IMR-90 (cell line): ENCODE data around the gene SPESP1. TPM values are rescaled to one million over a fixed set of nuclear protein-coding genes. Genes with fewer than 3 reads are reported as not detected.

Experiments used
- ATAC-seq: fragments of 200-7000 bp; cut with Tn5 transposase; 2 replicates; pipeline ENCODE4 v1.9.1; 2020; ENCODE audit warnings: low read depth, mild to moderate bottlenecking, moderate library complexity
- BruUV-seq: library from RNA; stranded (reverse); fragments of 400-500 nt; replicated peaks from 2 replicates; lab custom pipeline; 2021; lab: Mats Ljungman, UMichigan
- CTCF ChIA-PET: fragments of 300-600 bp; formaldehyde crosslinking; extraction: SDS; loops from one replicate; lab custom pipeline; 2021; ENCODE audit warnings: antibody characterized with exemption; lab: Yijun Ruan, JAX
- POLR2A ChIA-PET: fragments of 300-600 bp; sonication (Branson Sonifier 250); formaldehyde crosslinking; loops from one replicate; lab custom pipeline; 2022; ENCODE audit warnings: antibody characterized with exemption; ENCODE audit not compliant: unreplicated experiment; lab: Charles Lee
- DNase-seq: peaks from one replicate; pipeline ENCODE4 v3.0.0; 2013
- H2AFZ ChIP-seq: replicated peaks from 2 replicates; pipeline ENCODE3; 2013; ENCODE audit warnings: low read length, mild to moderate bottlenecking; ENCODE audit not compliant: poor library complexity
- H2AK5ac ChIP-seq: 2 replicates; pipeline ENCODE4 v1.6.1; 2013; ENCODE audit warnings: low read depth, low read length, inconsistent platforms
- H2AK9ac ChIP-seq: replicated peaks from 2 replicates; pipeline ENCODE3; 2013; ENCODE audit warnings: mild to moderate bottlenecking, low read depth, low read length, moderate library complexity; ENCODE audit not compliant: poor library complexity
- H2BK120ac ChIP-seq: 2 replicates; pipeline ENCODE4 v1.6.1; 2013; ENCODE audit warnings: low read depth, low read length, inconsistent platforms
- H2BK15ac ChIP-seq: 3 replicates; pipeline ENCODE4 v1.6.1; 2013; ENCODE audit warnings: low read depth, low read length, inconsistent platforms
- H2BK20ac ChIP-seq: 2 replicates; pipeline ENCODE4 v1.6.1; 2013; ENCODE audit warnings: low read depth, mild to moderate bottlenecking, inconsistent platforms, low read length, moderate library complexity
- H2BK5ac ChIP-seq: 2 replicates; pipeline ENCODE4 v1.6.1; 2013; ENCODE audit warnings: mild to moderate bottlenecking, low read depth, low read length, inconsistent platforms; ENCODE audit not compliant: poor library complexity, severe bottlenecking
- H3K14ac ChIP-seq: replicated peaks from 2 replicates; pipeline ENCODE4 v1.6.1; 2013; ENCODE audit warnings: low read depth, low read length, inconsistent platforms
- H3K18ac ChIP-seq: 2 replicates; pipeline ENCODE4 v1.6.1; 2013; ENCODE audit warnings: low read depth, low read length, control low read depth
- H3K23ac ChIP-seq: 2 replicates; pipeline ENCODE4 v1.6.1; 2013; ENCODE audit warnings: low read depth, low read length, inconsistent platforms
- H3K27ac ChIP-seq: 2 replicates; pipeline ENCODE4 v1.5.1; 2013; ENCODE audit warnings: mild to moderate bottlenecking, control low read depth, low read length; ENCODE audit not compliant: insufficient read depth
- H3K27me3 ChIP-seq: 2 replicates; pipeline ENCODE4 v1.6.1; 2013; ENCODE audit warnings: low read length; ENCODE audit not compliant: control insufficient read depth, insufficient read depth
- H3K36me3 ChIP-seq: 2 replicates; pipeline ENCODE4 v1.6.1; 2013; ENCODE audit warnings: low read length, mixed read lengths; ENCODE audit not compliant: control insufficient read depth, insufficient read depth
- H3K4ac ChIP-seq: 2 replicates; pipeline ENCODE4 v1.6.1; 2013; ENCODE audit warnings: low read depth, low read length, inconsistent platforms
- H3K4me1 ChIP-seq: 2 replicates; pipeline ENCODE4 v1.6.1; 2013; ENCODE audit warnings: low read length, mixed read lengths; ENCODE audit not compliant: control insufficient read depth, insufficient read depth
- H3K4me2 ChIP-seq: 2 replicates; pipeline ENCODE4 v1.6.1; 2013; ENCODE audit warnings: low read depth, mild to moderate bottlenecking, control low read depth, low read length, moderate library complexity
- H3K4me3 ChIP-seq: 2 replicates; pipeline ENCODE4 v1.5.1; 2013; ENCODE audit warnings: low read depth, mild to moderate bottlenecking, control low read depth, low read length, moderate library complexity; ENCODE audit not compliant: insufficient read depth
- H3K56ac ChIP-seq: 2 replicates; pipeline ENCODE4 v1.6.1; 2013; ENCODE audit warnings: low read length, inconsistent platforms; ENCODE audit not compliant: insufficient read depth; ENCODE audit errors: extremely low read depth
- H3K79me1 ChIP-seq, 2 experiments: 2 replicates each; pipeline ENCODE4 v1.6.1; 2013; ENCODE audit warnings: low read length in 2 of 2, inconsistent platforms in 1 of 2, low read depth in 1 of 2
- H3K9ac ChIP-seq: 2 replicates; pipeline ENCODE4 v1.6.1; 2013; ENCODE audit warnings: low read depth, low read length, control low read depth
- H3K9me1 ChIP-seq: 2 replicates; pipeline ENCODE4 v1.6.1; 2013; ENCODE audit warnings: low read length, inconsistent platforms; ENCODE audit not compliant: insufficient read depth
- H3K9me3 ChIP-seq: 2 replicates; pipeline ENCODE4 v1.6.1; 2013; ENCODE audit warnings: low read length; ENCODE audit not compliant: control insufficient read depth, insufficient read depth
- H4K20me1 ChIP-seq: 2 replicates; pipeline ENCODE4 v1.6.1; 2013; ENCODE audit warnings: low read length, inconsistent platforms; ENCODE audit not compliant: insufficient read depth
- H4K5ac ChIP-seq: 2 replicates; pipeline ENCODE4 v1.6.1; 2013; ENCODE audit warnings: mild to moderate bottlenecking, low read depth, low read length, control low read depth
- H4K8ac ChIP-seq, 2 experiments: 2 replicates each; pipeline ENCODE4 v1.6.1; 2013; ENCODE audit warnings: low read depth in 2 of 2, low read length in 2 of 2, control low read depth in 1 of 2, inconsistent platforms in 1 of 2
- H4K91ac ChIP-seq: 2 replicates; pipeline ENCODE4 v1.6.1; 2013; ENCODE audit warnings: low read depth, low read length, inconsistent platforms; ENCODE audit not compliant: insufficient read depth
- CEBPB ChIP-seq: IDR thresholded peaks from 2 replicates; pipeline ENCODE4 v1.6.1; 2012; ENCODE audit warnings: low read depth, low read length, improper control_type of control experiment
- FOS ChIP-seq: fragments of 150-350 bp; IDR thresholded peaks from 2 replicates; pipeline ENCODE4 v1.6.1; 2016; ENCODE audit warnings: low read depth, low read length
- MXI1 ChIP-seq: IDR thresholded peaks from 2 replicates; pipeline ENCODE4 v1.6.1; 2012; ENCODE audit warnings: low read depth, mild to moderate bottlenecking, low read length, moderate library complexity, borderline replicate concordance
- RCOR1 ChIP-seq: IDR thresholded peaks from 2 replicates; pipeline ENCODE4 v1.6.1; 2012; ENCODE audit warnings: mild to moderate bottlenecking, low read length, improper control_type of control experiment; ENCODE audit not compliant: insufficient replicate concordance
- WGBS, 2 experiments: methylation state at CpG; one replicate each; pipeline versions ENCODE4 v1.1.5 to v1.1.7; 2013; ENCODE audit warnings: missing lambda C conversion rate in 2 of 2; ENCODE audit not compliant: insufficient read length in 1 of 2; ENCODE audit errors: extremely low coverage in 2 of 2; 5-methylcytosine and 5-hydroxymethylcytosine counted together
- dilution Hi-C: fragments of 300-500 bp; cut with HindIII; formaldehyde crosslinking; loops from one replicate; pipeline ENCODE4 v1.14.3; 2018; ENCODE audit warnings: low sequenced_read_pairs; ENCODE audit not compliant: unreplicated experiment
- in situ Hi-C: fragments of 300-500 bp; cut with MboI; formaldehyde crosslinking; loops from 3 replicates; pipeline ENCODE4 v1.14.3; 2019; ENCODE audit warnings: low sequenced_read_pairs, inconsistent platforms, mixed read lengths
- intact Hi-C: fragments of 100-400 bp; cut with micrococcal nuclease; formaldehyde crosslinking; loops from 2 replicates; pipeline ENCODE4 v1.10.0; 2022
- polyA plus RNA-seq, 3 experiments: library from polyadenylated mRNA; depleted of rRNA; stranded (reverse); fragments of >200 nt; gene quantifications; 2 replicates each; pipeline ENCODE4 v1.2.3, GENCODE V29; 2012; ENCODE audit warnings: low replicate concordance in 1 of 3
- total RNA-seq: library from RNA; depleted of rRNA; stranded (reverse); fragments of >200 nt; gene quantifications from 2 replicates; pipeline ENCODE4 v1.2.3, GENCODE V29; 2012

SPESP1 gene
- total and polyA plus RNA-seq, 2 of the 4 experiments (the other 2 are of a cell fraction): 2.9 to 3.0 TPM

DNA sequence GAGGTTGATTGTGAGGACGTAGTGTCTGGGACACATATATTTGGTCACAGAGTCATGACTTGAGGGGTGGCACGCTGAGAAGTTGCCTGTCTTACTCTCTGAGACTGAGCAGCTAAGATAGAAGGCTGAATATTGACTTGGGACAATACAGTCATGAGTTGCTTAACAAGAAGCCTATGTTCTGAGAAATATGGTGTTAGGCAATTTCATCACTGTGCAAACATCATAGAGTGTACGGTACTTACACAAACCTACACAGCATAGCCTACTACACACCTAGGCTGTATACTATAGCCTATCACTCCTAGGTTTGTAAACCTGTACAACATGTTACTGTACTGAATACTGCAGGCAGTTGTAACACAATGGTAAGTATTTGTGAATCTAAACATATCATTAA is 30.3 kb upstream of the SPESP1 start:
- ATAC-seq: no peak
- in situ Hi-C loops (no loop called here), intact Hi-C loops (no loop called here), dilution Hi-C loops (no loop called here)
- CTCF ChIA-PET: no interaction called here
- H3K14ac ChIP-seq: no peak overlapping the region
- no CpG with 5 or more reads among the region's 3 CpGs for WGBS, 2 experiments
- H3K18ac ChIP-seq: no peak overlapping the region
- H4K8ac ChIP-seq: no peak overlapping the region
- H3K27me3 ChIP-seq: peaks cover 41% of the 10 kb centered on the region
- no peak overlapping the region for H3K4me3 ChIP-seq
- no peak overlapping the region for H2AFZ ChIP-seq
- POLR2A ChIA-PET: no interaction called here
- no peak overlapping the region for H3K56ac ChIP-seq
- no peaks in the 10 kb centered on the region for H3K9me3 ChIP-seq
- H3K4ac ChIP-seq: no peak overlapping the region
- H4K20me1 ChIP-seq: no peaks in the 10 kb centered on the region
- no peaks in the 10 kb centered on the region for H3K79me1 ChIP-seq
- H3K4me1 ChIP-seq: no peaks in the 10 kb centered on the region
- no peaks in the 10 kb centered on the region for H3K9me1 ChIP-seq
- TF ChIP-seq MXI1 (no peak), RCOR1 (no peak), CEBPB (no peak), FOS (no peak)
- no peak overlapping the region for H2AK5ac ChIP-seq
- H2AK9ac ChIP-seq: no peak overlapping the region
- H3K9ac ChIP-seq: no peak overlapping the region
- no peaks in the 10 kb centered on the region for H3K36me3 ChIP-seq
- DNase-seq: no peak
- no peak overlapping the region for H3K4me2 ChIP-seq
- H3K27ac ChIP-seq: no peak overlapping the region
- no peak overlapping the region for H3K23ac ChIP-seq
- no peak overlapping the region for H2BK5ac ChIP-seq
- H2BK120ac ChIP-seq: no peak overlapping the region
- H4K91ac ChIP-seq: no peak overlapping the region
- H2BK15ac ChIP-seq: no peak overlapping the region
- no peak overlapping the region for H2BK20ac ChIP-seq
- H4K5ac ChIP-seq: no peak overlapping the region
- no TSS peak for BruUV-seq
